AG04449 (cell line): ENCODE measurements around the gene PTPRM.

Experiments
- CTCF ChIA-PET: fragments of 350-600 bp; formaldehyde crosslinking; extraction: SDS; loops from one replicate; lab custom pipeline; 2021; ENCODE audit warnings: antibody characterized with exemption; lab: Yijun Ruan, JAX
- POLR2A ChIA-PET: fragments of 400-600, 350-600 bp; formaldehyde crosslinking; extraction: SDS; loops from one replicate; lab custom pipeline; 2020; ENCODE audit warnings: antibody characterized with exemption, inconsistent platforms; lab: Yijun Ruan, JAX
- DNase-seq: peaks from one replicate; pipeline ENCODE4 v3.0.0-alpha.2; 2010; ENCODE audit warnings: low read depth, low spot score
- H3K4me3 ChIP-seq: 2 replicates; pipeline ENCODE4 v1.5.1; 2011; ENCODE audit warnings: low read depth, mild to moderate bottlenecking, control low read depth, low read length
- CTCF ChIP-seq: IDR thresholded peaks from one replicate; pipeline ENCODE4 v1.5.1; 2011; ENCODE audit warnings: mild to moderate bottlenecking, moderate library complexity, low read length, control low read depth, inconsistent platforms; ENCODE audit not compliant: insufficient read depth; ENCODE audit errors: missing control alignments

Gene PTPRM

DNA sequence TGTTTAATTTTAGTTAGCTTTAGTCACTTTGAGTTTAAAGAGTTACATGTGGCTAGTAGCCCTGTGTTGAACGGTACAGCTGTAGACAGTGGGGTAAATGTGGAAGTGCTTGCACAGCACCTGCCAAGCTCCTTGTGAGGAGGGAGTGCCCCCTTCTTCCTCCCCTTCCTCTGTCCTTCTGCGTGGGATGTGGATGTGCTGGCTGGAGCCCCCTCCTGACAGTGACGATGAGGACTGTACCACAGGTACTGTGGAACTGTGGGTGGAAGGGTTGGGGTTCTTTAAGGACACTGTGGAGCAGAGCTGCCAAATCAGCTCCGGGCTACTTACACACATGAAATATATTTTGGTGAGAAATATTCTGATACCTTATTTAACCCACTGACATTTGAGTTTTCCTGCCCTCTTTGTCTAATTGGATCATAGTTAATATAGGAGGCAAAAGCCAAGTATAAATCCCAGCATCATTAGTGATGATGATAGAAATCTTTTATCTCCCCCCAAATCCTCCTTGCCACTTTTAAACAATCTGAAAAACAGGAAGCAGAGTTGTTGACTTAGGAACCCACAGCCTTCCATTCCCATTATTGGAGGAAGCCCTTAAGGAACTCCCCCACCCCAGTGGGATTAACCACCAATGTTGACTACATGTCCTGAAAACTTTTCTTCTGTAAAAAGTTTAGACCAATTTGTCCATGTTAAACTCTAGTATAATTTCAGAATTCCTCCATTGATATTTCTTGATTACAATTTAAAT, 181.3 kb downstream of the PTPRM start:
- TF ChIP-seq CTCF: no peak
- ChIA-PET POLR2A (no interaction called here), CTCF (interaction anchor here (0.9 kb wide), 1 partner anchor 19 kb away, joined by 3 read pairs; no protein-coding TSS in a partner anchor)
- H3K4me3 ChIP-seq: no peak overlapping the region
- no peak for DNase-seq

DNA sequence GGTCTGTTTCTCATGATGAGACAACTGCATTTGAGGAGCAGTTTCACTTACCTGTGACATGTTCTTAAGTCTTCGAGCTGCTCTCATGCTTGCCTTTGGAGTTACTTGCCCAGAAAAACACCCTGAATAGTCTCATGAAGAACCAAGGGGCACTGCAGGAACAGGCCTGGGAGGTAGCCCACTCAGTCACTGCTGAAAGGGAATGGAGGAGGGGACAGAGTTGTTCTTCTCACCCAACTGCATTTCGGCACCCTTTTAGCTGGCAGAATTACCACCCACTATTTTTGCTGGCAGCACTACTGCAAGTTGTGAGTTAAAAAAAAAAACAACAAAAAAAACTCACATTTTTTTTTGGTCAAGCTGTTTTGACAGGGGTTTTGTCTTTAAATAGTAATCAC, 181.9 kb downstream of the PTPRM start:
- ChIA-PET CTCF (interaction anchor here (0.9 kb wide), 1 partner anchor 18 kb away, joined by 3 read pairs; no protein-coding TSS in a partner anchor), POLR2A (no interaction called here)
- DNase-seq: no peak
- no peak for TF ChIP-seq CTCF
- no peak overlapping the region for H3K4me3 ChIP-seq

DNA sequence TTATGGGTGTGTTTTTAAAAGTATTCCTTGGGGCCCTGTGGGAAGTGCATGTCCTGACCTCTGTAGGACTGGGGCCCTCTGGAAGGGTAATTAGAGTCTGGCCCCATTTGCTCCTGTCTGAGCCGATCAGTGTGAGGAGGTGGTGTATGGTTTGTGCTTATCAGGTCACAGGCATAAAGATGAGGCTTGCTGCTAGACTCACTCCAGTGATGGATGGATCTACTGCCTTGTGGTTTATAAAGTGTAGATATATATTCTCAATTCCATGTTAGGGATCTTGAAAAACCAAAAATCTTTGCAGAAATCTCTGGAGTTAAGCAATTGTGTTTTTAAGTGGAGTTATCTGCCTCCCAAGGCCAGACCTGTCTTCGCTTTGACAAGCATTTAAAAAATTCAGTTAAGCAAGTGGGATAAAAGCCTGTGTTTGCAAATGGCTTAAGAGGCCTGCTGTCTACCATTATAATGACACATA, 182.4 kb downstream of the PTPRM start:
- no peak for DNase-seq
- POLR2A ChIA-PET: no interaction called here
- CTCF ChIA-PET: interaction anchor here (0.9 kb wide), 1 partner anchor 17 kb away, joined by 3 read pairs; no protein-coding TSS in a partner anchor
- no peak for TF ChIP-seq CTCF
- H3K4me3 ChIP-seq: no peak overlapping the region

DNA sequence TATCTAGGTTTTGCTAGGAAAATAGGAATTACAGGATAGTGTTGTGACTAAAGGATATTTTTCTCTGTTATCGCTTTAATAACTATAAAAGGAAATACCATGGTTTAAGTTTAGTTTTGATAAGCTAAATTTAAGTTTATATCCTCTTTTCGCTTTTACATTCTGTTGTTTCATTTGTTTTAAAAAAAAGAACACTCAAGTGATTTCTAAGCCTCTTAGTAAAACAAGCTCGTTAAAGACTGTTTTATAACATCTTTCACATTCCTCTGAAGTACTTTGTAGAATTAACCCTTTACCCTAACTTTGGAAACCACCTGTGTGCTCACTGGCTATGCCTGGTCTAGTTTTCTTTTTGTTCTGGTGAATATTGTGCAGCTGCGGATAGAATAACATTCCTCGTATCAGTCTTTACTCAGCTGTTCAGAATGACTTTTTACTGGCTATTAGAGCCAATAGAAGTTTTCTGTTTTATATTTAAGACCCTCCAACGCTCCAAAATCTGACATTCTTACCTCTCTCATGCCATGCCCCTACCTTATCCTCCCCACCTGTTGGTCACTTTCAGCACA, 183.1 kb downstream of the PTPRM start:
- CTCF ChIA-PET: interaction anchor here (0.5 kb wide), 1 partner anchor 87 kb away, joined by 3 read pairs; no protein-coding TSS in a partner anchor
- H3K4me3 ChIP-seq: no peak overlapping the region
- POLR2A ChIA-PET: no interaction called here
- no peak for DNase-seq
- TF ChIP-seq CTCF: no peak

GRCh38 chr18:7750966-7751365, 183.8 kb downstream of the PTPRM start:
- CTCF ChIA-PET: interaction anchor here (1.6 kb wide), 1 partner anchor 10 kb away, joined by 4 read pairs; no protein-coding TSS in a partner anchor
- no peak for DNase-seq
- POLR2A ChIA-PET: no interaction called here
- H3K4me3 ChIP-seq: no peak overlapping the region
- no peak for TF ChIP-seq CTCF

- DNase-seq: no peak
- POLR2A ChIA-PET: no interaction called here
- no peak overlapping the region for H3K4me3 ChIP-seq
- CTCF ChIA-PET: interaction anchor here (1.1 to 2.2 kb wide), 4 partner anchors 11 to 187 kb away, joined by 3 to 8 read pairs (median 3); partner anchors contain the start of gene PTPRM
- no peak for TF ChIP-seq CTCF
Measured at GRCh38 chr18:7754258-7754657, 187.1 kb downstream of the PTPRM start.
